Amniotic epithelial cell (primary cell): ENCODE data around the gene RORB.
A peak's percentile ranks its signal among the peaks of the same experiment; 100 is the strongest.
"Not testable (repeated sequence)": the region's sequence is repeated elsewhere in the genome, so short reads cannot be mapped to it uniquely, and the experiment has no call there.

Experiments
- DNase-seq: peaks from one replicate; pipeline ENCODE4 v3.0.0-alpha.2; 2010; ENCODE audit warnings: low read depth

The RORB gene

DNA sequence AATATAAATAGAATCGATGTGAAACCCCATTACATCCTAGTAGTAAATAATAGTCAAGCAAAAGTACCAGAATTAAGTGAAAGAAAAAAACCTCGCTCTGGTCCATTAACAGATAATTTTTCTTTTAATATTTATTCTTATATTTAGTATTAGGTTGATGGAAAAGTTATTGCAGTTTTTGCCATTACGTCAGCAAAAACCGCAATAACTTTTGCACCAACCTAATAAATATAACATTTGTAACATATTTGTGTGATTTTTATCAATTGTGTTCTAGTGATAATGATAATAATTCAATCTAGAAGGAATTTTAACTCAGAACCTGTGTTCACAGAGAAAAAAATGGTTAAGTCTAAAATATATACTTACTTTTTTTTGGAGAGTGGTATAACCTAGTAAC lies 16.1 kb downstream of the RORB start:
- DNase-seq = no peak

DNA sequence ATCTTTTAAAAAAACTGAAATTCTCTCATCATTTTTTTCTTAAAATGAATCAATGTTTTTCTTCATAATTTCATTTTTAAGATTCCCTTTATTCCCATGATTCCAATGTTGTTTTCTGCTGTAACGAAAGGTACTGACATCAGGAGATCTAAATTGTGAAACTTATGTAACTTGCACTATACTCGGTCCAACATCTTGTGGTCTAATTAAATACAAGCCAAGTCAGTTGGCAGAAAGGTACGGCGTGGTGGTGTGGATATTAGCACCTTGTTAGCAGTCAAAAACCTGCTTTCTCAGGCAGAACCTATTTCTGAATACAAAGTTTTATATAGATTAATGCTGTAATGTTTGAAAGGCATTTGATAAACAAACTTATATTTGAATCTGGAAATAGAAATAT lies 20.1 kb downstream of the RORB start:
- DNase-seq = no peak

DNA sequence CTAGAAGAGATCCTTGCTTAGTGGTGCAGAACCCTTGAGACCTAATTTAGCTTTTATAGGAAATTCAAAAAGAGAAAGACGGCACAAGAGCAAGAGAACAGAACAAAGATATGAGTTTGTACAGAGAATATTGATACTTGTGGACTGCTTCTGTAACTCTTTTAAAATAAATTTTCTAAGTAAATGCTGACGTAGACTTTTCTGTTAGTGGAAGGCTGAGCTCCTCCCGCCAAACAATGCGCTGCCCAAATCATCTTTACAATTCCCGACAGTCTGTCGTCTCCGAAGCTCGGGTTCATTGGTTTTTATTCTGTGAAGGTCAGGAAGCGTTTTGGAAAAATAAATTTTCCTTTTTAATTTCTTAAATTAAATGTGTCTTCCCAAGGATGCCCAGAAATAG lies 22.3 kb downstream of the RORB start:
- no peak for DNase-seq

DNA sequence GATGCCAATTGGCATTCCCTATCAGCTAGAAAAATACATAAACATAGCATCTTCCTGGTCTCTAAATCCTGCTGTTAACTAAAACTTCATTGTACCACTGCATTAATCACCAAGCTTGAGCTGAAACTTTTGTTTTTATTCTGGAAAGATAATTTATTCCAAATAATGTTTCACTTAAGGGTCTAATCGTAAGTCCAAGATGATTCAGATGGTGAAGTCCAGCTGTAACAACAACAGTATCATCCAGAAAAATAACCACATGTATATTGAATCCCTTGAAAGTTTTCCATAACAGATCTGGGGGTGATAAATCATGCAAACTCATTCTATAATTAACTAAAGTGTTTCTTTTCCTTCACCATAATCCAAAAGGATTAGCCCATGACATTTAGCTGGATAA lies 23.9 kb downstream of the RORB start:
- no peak for DNase-seq

DNA sequence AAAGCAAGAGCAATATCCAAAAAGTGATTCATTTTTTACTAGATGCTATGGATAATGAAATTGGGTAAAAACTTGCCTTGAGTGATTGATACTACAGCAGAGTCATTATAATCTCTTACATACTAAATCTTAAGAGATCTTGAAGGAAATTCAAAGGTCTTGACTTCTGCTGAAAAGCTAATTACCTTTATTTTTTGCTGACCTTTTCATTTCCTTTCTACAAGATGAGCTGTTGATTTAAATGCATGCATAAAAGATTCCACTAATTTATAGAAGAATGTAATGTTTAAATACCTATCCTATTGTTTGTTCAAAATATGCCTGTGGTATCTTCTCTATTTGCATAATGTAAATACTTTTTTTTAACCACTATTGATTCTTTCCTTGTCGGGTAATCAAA lies 27.2 kb downstream of the RORB start:
- no peak for DNase-seq

DNA sequence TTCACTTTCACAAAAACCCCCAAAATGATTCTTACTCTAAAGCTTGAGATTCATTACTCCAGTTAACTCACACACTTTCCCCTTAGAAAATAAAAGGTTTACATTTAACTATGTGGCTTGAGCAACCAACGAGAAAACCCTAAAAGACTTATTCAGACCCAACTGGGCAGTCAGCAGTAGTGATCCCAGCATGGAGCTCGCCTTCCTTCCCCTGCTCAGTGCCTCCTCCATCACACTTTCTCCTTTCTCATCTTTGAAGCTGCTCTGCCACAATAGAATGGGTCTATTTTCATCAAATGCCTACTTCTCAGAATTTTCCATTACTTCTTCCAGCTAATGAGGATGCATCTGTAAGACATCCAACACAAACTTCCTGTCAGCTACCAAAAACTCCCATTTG lies 29.1 kb downstream of the RORB start:
- DNase-seq = no peak

DNA sequence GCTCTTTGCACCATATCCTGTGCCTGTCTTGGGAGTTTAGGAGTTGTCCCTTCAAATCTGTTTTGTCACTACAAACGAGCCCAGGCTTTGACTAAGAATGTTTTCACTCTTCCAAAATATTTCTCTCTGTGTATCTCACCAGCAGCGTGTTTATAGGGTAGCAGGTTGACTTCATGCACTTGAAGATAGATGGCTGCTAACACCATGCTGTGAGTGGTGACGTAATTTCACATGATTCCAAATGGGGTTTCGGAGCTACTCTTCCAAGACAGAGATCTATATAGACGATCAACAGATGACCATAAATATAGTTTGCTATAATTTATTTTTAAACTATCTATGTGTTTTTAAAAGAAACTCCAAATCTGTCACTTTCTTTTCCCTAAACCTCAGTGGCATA lies 30.6 kb downstream of the RORB start:
- DNase-seq = no peak

DNA sequence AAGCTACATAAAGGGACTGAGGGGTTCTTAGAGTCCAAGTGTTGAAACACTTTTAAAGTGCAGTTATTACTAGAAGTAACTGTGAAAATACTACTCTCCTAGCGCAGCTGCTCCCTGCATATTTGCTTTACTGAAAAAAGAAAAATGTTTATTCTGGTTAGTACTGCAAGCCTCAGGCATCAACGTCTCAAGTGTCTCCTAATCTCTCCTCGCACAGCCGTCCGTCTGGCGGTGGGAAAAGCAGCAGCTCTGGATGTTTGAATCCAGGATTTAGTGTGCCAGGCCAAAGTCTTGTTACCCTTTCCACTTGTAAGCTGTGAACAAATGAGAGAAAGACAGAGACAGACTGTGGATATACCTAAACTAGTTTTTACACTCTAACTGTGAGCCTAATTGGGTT lies 31.1 kb downstream of the RORB start:
- peak; percentile 6 for DNase-seq

DNA sequence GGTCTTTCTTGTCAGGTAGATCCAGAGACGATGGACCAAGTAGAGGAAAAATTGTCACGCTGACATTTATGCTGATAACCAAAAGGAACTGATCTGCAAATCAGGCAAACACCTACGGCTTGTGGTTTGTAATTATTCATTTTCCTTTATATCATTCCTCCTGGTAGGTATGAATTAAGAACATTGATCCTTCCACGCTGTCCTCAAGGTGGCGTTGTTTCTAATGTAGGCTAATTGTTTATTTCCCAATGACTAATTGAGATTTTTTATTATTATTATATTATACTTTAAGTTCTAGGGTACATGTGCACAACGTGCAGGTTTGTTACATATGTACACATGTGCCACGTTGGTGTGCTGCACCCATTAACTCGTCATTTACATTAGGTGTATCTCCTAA lies 33.3 kb downstream of the RORB start:
- not testable (repeated sequence) for DNase-seq

DNA sequence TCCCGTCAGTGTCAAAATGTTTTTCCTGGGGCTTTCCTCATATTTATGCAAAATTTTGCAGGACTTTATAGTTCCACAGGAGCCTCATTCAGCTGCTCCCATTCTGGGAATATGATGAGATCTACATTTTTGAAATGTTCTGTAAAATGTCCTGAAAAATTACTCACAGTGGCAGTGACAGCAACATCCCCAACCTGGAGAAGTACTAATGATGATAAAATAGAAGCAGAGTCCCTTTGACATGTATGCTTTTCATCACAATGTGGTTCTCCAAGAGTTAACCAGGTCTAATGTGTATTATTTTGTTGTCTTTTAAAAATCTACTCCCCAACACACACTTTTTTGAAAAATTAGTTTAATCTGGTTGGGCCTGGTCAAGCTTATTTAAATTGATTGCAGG lies 36.1 kb downstream of the RORB start:
- no peak for DNase-seq

DNA sequence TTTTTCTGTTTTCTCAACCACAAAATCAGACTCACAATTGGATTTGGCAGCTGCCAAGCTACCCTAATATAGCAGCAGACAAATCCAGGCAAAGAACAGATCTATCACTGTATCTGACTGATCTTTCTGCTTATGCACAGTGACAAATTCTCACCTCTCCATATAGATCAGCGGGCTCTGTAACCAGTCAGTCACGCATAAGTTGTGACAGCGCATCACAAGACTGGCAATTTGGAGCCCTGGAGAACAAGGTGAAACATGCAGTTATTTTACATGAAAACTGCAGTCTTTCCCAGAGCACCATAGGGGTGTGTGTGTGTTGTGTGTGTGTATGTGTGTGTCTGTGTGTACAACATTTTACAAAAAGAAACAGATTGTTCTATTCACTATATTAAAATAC lies 37.7 kb downstream of the RORB start:
- DNase-seq = no peak

DNA sequence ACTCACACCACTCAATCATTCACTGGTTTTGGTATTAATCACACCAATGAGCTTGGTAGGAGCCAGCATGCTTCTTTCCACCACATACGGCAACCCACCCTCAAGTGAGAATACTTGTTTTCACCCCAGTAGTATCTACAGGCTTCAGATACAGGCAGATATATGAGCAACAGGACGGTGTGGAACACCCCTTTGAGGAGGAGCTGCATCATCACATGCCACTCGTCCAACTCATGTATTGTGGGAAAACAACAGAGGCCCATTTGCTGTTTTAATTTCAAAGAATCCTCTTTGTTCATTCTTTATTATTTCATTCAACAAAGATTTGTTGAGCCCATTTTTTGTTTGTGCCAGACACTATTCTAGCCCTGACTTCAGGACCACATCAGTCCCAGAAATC lies 46.0 kb downstream of the RORB start:
- DNase-seq = no peak

DNA sequence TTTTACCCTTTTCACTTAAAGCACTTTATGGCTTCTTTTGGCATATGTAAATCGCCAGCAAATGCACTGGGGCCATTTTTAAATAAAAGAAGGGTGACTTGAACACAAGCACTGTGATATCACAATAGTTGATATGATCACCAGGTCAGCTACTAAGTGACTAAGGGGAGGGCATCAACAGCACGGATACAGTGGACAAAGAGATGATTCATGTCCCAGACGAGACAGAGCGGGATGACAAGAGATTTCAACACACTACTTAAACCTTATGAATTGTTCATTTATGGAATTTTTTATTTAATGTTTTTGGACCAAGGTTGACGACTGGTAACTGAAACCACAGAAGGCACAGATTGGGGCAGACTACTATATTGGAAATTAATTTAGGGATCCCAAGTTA lies 54.1 kb downstream of the RORB start:
- DNase-seq = peak; percentile 33

DNA sequence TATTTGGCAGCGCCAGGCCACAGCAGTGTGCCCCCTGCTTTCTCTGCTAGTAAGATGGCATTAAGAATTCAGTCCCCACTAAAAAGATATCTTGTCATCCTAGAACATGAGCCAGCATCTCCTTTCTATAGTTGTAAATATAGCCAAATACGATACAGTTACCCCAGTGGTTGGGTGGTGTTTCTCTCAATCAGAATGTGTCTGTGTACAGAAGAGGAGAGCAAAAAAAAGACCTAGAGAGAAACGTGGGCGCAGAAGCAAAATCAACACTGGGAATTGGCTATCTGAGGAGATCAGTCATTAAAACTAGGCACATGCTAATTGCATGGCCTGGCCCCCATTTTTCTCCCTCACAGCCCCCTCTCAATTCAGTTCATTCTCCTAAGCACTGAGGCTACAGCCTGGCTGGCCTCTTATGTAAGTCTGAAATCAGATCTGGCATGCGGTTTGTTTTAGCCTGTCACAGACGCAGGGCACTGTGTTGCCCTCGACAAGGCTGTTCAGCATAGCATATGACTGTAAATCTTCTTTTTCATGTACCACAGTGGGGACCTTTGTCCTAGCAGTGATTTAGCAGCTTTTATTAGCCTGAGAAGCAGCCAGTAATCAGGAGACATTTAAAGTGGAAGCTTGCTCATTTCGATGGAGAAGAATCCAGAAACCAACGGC lies 57.8 kb downstream of the RORB start:
- no peak for DNase-seq

DNA sequence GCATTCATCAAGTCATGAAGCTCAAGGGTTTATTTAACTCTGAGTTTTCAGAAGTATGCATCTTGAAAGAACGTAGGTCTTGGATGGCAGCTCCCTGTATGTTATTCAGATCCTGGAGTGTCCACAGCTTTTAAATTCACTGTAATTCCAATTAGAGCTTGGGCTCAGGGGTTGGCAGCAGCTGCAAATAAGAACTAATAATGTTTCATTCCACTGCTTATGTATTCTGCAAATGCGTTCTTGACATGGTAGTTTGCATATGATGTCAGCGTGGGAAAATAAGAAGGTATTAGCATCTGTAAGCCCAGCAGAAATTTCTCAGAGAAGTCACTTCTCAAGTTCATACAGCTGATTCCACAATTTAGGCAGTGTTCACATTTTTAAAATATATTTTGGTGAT lies 58.4 kb downstream of the RORB start:
- DNase-seq = no peak

DNA sequence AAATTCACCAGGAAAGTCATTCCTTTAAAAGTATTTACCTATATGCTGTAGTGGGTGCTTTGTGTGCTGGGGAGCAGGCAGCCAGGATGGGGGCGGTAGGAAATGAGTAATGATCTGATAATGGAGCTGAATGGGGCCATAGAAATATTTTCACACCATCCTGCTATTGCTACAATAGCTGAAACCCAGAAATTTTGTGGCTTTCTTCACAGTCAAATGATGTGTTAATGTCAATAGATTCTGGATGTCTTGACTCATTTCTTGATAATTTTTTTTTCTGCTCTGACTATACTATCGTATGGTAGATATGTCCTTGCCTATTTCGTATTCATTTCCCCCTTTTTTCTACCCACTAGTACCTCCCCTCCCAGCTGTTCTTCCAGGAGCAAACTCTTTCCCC lies 59.5 kb downstream of the RORB start:
- peak; percentile 47 for DNase-seq

DNA sequence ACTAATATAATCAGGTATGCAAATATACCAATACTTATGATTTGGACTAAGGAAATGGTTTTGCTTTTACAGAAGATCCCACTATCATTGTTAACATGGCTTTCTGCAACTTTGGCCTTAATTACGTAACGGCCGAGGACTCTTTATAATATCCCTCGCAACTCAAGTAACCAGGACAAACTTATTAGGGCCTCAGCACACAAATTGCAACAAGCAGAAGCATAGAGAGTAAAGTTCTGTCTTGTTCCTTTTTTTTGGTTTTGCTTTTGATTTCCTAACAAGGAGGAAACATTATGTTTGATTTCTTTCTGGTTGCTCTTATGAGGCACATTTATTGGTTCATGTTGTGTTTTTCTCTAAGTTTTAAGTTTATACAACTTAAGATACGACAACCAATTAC lies 60.4 kb downstream of the RORB start:
- no peak for DNase-seq

DNA sequence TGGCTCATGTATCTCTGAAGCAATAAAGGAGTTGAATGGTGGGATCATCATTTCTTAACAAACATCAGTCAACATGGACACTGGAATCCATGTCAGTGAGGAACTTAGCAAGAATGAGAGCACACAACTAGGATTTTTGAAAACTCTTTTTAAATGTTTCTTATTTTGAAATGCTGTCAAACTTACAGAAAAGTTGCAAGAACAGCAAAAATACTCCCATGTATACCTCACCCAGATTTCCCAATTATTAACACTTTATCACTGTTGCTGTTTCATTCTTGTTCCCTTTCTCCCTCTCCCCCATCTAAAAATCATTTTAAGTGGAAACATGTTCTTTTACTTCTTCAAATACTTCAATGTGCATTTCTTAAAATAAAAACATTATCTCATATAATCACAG lies 65.5 kb downstream of the RORB start:
- DNase-seq = peak; percentile 47

DNA sequence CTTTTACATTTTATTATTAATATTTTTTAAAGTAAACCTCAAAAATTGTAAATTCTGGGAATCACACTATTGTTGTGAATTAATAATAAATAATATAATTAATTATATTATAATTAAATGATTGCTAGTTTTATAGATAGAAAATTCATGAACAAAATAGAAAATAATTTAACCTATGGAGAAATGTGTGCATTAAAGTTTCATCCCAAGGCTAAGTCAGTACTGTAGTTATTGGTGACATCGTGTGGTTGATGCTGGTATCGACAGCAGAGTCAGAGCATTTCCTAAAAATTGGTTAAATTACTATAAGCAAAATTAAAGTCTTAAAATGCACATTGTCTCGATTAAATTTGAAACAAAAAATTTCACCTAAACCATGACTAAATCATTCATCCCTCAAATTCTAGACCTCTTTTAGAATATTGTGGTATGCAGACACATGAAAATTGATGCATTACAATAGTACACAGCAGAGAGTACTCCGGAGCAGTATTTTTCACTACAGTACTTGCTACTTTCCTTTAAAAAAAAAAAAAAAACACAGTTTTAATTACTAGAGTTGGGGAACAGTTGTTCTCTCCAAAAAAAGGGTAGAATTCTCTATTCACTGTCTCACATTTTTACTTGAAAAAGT lies 73.9 kb downstream of the RORB start:
- DNase-seq = peak; percentile 22

DNA sequence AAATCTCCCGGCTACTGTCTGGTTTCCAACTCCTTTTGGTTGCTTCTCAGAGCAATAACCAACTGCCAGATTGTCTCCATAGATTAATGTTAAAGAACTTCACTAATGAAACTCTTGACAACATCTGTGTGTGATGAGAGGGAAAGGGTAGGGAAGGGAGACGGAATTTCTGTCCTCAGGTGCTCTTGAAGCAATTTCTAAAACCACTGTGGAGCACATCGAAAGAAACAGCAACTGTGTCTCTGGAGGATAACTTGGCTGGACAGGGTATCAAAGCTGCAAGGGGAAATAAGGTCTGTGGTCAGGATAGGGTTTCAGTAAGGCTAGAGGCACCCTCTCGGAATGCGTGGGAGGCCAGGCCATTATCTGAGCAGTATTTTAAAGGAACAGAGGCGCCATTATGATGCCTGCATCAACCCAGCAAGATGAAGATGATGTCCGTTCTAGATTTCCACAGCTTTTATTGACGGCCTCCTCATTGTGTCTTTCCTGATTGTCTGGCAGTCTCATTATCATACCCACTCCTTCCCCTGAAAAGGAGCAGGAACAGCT lies 76.6 kb downstream of the RORB start:
- DNase-seq = peak; percentile 79

DNA sequence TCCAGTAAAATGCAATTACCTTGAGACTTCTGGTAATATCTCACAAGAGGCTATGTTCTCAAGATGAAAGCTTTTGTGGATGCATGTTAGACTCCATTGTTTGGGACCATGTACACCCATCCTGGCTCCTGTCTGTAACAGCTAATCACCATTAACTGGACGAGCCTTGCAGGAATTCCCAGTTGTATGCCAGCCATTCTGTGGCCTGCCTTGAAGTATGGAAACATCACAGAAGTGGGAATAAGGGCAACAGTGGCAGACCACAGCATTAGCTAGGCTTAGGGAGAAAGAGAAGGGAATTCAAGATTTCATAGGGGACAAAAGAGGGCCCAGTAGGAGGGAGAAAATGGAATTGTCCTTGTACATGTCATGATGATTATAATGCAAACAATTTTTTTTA lies 79.0 kb downstream of the RORB start:
- DNase-seq = no peak

DNA sequence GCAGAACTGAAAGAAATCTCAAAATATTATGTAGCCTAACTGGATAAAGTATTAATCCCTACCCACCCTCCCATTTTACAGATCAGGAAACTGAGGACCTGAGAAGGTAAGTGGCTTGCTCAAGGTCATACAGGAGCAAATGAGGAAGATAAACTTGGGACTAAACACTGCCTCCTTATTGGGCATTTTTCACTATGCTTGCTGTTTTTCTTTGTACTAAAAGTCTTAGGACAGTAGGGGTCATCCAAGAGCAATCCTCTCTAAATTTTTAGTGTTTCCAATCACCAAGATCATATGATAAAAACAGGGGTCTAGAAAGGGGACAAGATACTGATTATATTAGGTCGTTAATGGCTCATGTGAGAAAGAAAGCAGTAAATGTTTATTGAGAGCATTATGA lies 80.8 kb downstream of the RORB start:
- peak; percentile 10 for DNase-seq

DNA sequence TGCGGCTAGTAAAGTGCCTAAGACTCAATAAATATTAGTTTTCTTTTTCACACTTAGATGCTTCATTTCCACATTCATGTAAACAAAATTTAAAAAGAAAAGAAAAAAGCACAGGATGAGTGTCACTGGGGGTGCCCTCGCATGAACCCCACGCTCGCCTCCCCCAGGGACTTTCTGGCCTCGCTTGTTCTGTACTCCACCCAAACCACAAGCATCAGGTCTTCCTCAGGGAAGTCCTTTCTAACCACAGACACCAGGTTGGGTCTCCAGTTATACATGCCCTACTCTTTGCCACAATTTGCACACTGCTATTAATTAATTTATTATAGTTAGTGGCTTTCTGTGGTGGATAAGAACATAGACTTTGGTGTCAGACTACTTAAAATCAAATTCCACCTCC lies 92.4 kb downstream of the RORB start:
- DNase-seq = no peak

DNA sequence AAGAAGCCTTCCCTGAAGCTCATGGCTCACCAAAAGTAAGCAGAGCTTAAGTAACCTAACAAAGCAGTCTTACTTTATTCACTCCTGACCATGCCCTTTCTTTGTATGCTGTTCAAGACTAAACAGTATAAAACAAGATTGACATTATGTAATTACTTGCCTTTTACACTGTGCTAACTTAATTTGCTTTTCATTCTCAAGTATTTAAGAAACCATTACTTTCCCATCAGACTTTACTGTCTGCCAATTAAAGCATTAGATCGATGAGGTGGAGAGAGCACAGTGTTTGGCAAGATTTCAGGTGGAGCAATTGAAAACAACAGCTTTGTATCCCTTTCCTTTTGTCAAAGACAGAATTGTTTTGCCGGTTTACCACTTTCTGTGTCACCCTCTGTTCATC lies 98.2 kb downstream of the RORB start:
- DNase-seq = no peak
